Liver (tissue), 9 donors: ENCODE results near the gene CATSPER3. TPM values are rescaled to one million over a fixed set of nuclear protein-coding genes. Genes with fewer than 3 reads are reported as not detected.

ENCODE experiments used
- DNase-seq: peaks from one replicate; pipeline ENCODE4 v3.0.0-alpha.2; 2017; ENCODE audit warnings: low spot score
- H3K27ac ChIP-seq, 2 donors: one replicate each; pipeline ENCODE4 v1.7.0; 2013; ENCODE audit warnings: inconsistent platforms in 2 of 2, low read length in 2 of 2, control low read depth in 1 of 2, low read depth in 1 of 2, mild to moderate bottlenecking in 1 of 2
- H3K27me3 ChIP-seq, 4 donors: one replicate each; pipeline versions ENCODE4 v1.6.1 to v1.7.0; 2013; ENCODE audit warnings: low read length in 3 of 4, inconsistent platforms in 1 of 4, mild to moderate bottlenecking in 1 of 4, moderate library complexity in 1 of 4; ENCODE audit not compliant: control insufficient read depth in 4 of 4, insufficient read depth in 4 of 4
- H3K36me3 ChIP-seq, 4 donors: one replicate each; pipeline versions ENCODE4 v1.6.1 to v1.7.0; 2013; ENCODE audit warnings: low read length in 3 of 4, mild to moderate bottlenecking in 3 of 4, low read depth in 1 of 4, moderate library complexity in 1 of 4; ENCODE audit not compliant: control insufficient read depth in 4 of 4, insufficient read depth in 3 of 4
- H3K4me1 ChIP-seq, 4 donors: one replicate each; pipeline versions ENCODE4 v1.6.1 to v1.7.0; 2013; ENCODE audit warnings: low read length in 3 of 4, mild to moderate bottlenecking in 3 of 4, moderate library complexity in 1 of 4; ENCODE audit not compliant: control insufficient read depth in 4 of 4, insufficient read depth in 4 of 4
- H3K4me3 ChIP-seq, 3 donors: one replicate each; pipeline versions ENCODE4 v1.6.1 to v1.7.0; 2013; ENCODE audit warnings: low read length in 3 of 3, control low read depth in 1 of 3, low read depth in 1 of 3, mild to moderate bottlenecking in 1 of 3
- H3K9ac ChIP-seq, 2 donors: one replicate each; pipeline ENCODE4 v1.7.0; 2013; ENCODE audit warnings: low read length in 2 of 2, mild to moderate bottlenecking in 2 of 2, moderate library complexity in 2 of 2, control low read depth in 1 of 2, low read depth in 1 of 2
- H3K9me3 ChIP-seq, 4 donors: one replicate each; pipeline versions ENCODE4 v1.6.1 to v1.7.0; 2013; ENCODE audit warnings: low read length in 3 of 4; ENCODE audit not compliant: control insufficient read depth in 4 of 4
- ATF3 ChIP-seq: IDR thresholded peaks from 2 replicates; pipeline ENCODE4 v1.6.1; 2016; ENCODE audit warnings: antibody characterized with exemption
- CTCF ChIP-seq: fragments of 150-350 bp; IDR thresholded peaks from 2 replicates; pipeline ENCODE4 v1.5.1; 2017; ENCODE audit warnings: improper control_type of control experiment, low read depth, low read length; ENCODE audit not compliant: missing input control
- EGR1 ChIP-seq, 2 donors: IDR thresholded peaks; 2 replicates each; pipeline ENCODE4 v1.6.1; 2016 to 2018; ENCODE audit warnings: antibody characterized with exemption in 2 of 2, low read depth in 2 of 2
- FOXA1 ChIP-seq: IDR thresholded peaks from 2 replicates; pipeline ENCODE4 v1.6.1; 2016; ENCODE audit warnings: antibody characterized with exemption
- FOXA2 ChIP-seq: IDR thresholded peaks from 2 replicates; pipeline ENCODE4 v1.6.1; 2016; ENCODE audit warnings: antibody characterized with exemption
- GABPA ChIP-seq, 2 donors: IDR thresholded peaks in 1 of 2; conservative IDR thresholded peaks in 1 of 2; 2 replicates each; pipeline ENCODE4 v1.6.1; 2016; ENCODE audit warnings: antibody characterized with exemption in 2 of 2, mild to moderate bottlenecking in 1 of 2, moderate library complexity in 1 of 2
- HNF4A ChIP-seq, 2 donors: conservative IDR thresholded peaks; 2 replicates each; pipeline ENCODE4 v1.6.1; 2016; ENCODE audit warnings: antibody characterized with exemption in 2 of 2, mild to moderate bottlenecking in 2 of 2
- HNF4G ChIP-seq: IDR thresholded peaks from 2 replicates; pipeline ENCODE4 v1.6.1; 2016; ENCODE audit warnings: antibody characterized with exemption
- JUND ChIP-seq, 2 donors: IDR thresholded peaks; 2 replicates each; pipeline ENCODE4 v1.6.1; 2016; ENCODE audit warnings: antibody characterized with exemption in 2 of 2
- NR2F2 ChIP-seq: IDR thresholded peaks from 2 replicates; pipeline ENCODE4 v1.6.1; 2016; ENCODE audit warnings: antibody characterized with exemption
- RAD21 ChIP-seq, 2 donors: IDR thresholded peaks; 2 replicates each; pipeline ENCODE4 v1.6.1; 2016; ENCODE audit warnings: antibody characterized with exemption in 2 of 2, mild to moderate bottlenecking in 2 of 2
- REST ChIP-seq: IDR thresholded peaks from 2 replicates; pipeline ENCODE4 v1.6.1; 2016; ENCODE audit warnings: antibody characterized with exemption, mild to moderate bottlenecking
- RXRA ChIP-seq, 2 donors: IDR thresholded peaks; 2 replicates each; pipeline ENCODE4 v1.6.1; 2017 to 2018; ENCODE audit warnings: antibody characterized with exemption in 2 of 2, mild to moderate bottlenecking in 1 of 2
- TAF1 ChIP-seq: conservative IDR thresholded peaks from 2 replicates; pipeline ENCODE4 v1.6.1; 2016; ENCODE audit warnings: antibody characterized with exemption, mild to moderate bottlenecking
- YY1 ChIP-seq: IDR thresholded peaks from 2 replicates; pipeline ENCODE4 v1.6.1; 2016; ENCODE audit warnings: antibody characterized with exemption, mild to moderate bottlenecking
- ZBTB33 ChIP-seq: IDR thresholded peaks from 2 replicates; pipeline ENCODE4 v1.6.1; 2016; ENCODE audit warnings: antibody characterized with exemption
- WGBS: extraction: QIAGEN DNeasy Blood & Tissue Kit; methylation state at CpG from one replicate; pipeline ENCODE4 v1.1.7; 2013; 5-methylcytosine and 5-hydroxymethylcytosine counted together
- polyA plus RNA-seq, 2 donors: library from polyadenylated mRNA; stranded (reverse) in 1 of 2; unstranded in 1 of 2; fragments of 200-250 nt in 1 of 2; fragments of >200 nt in 1 of 2; fragmentation: Nextera tagmentation in 1 of 2; extraction: Ambion mirVana in 1 of 2; gene quantifications; one replicate each; pipeline versions ENCODE4 v1.2.1 to v1.2.3, GENCODE V29; 2013 to 2015
- total RNA-seq, 2 donors: library from RNA; depleted of rRNA; stranded (reverse); fragments of >200 nt; gene quantifications; one replicate each; pipeline ENCODE4 v1.2.3, GENCODE V29; 2014
- donor health status: healthy.
- donor health status: healthy.
- donor health status: healthy.
- donor health status: healthy.
- donor health status: healthy.

Gene CATSPER3
- total and polyA plus RNA-seq, 4 donors: 0.28 to 0.37 (median 0.34) TPM

- TF ChIP-seq REST (no peak), JUND (IDR thresholded peaks at IDR 0.05) (no peak), RAD21 (IDR thresholded peaks at IDR 0.05) (no peak), GABPA (IDR thresholded peaks at IDR 0.05 in 1 of 2, conservative IDR thresholded peaks at IDR 0.05 in 1 of 2) (no peak)
Measured at GRCh38 chr5:135016861-135017290, 49.2 kb downstream of the CATSPER3 start (continued).

- no peaks in the 10 kb centered on the region for H3K9me3 ChIP-seq
- no peak overlapping the region for H3K9ac ChIP-seq
- H3K4me3 ChIP-seq: no peak overlapping the region
- peaks cover 0 to 3% (median 0%) of the 10 kb centered on the region in 4 donors for H3K27me3 ChIP-seq
- 82% methylated on average over 4 of the region's 4 CpGs for WGBS
- peaks cover 2 to 16% (median 12%) of the 10 kb centered on the region in 4 donors for H3K4me1 ChIP-seq
- H3K36me3 ChIP-seq: no peaks in the 10 kb centered on the region
- TF ChIP-seq RAD21 (IDR thresholded peaks at IDR 0.05) (no peak), ZBTB33 (no peak), YY1 (no peak), HNF4G (no peak), FOXA2 (no peak), FOXA1 (no peak), TAF1 (no peak)
- no peak for DNase-seq
- H3K27ac ChIP-seq: no peak overlapping the region
Measured at GRCh38 chr5:135018457-135018856, 50.8 kb downstream of the CATSPER3 start.

- H3K4me3 ChIP-seq: no peak overlapping the region
- H3K9me3 ChIP-seq: no peaks in the 10 kb centered on the region
- DNase-seq: no peak
- peaks cover 0 to 3% (median 0%) of the 10 kb centered on the region in 4 donors for H3K27me3 ChIP-seq
- H3K27ac ChIP-seq: no peak overlapping the region
- WGBS: 92% methylated on average over 5 of the region's 5 CpGs
- no peak overlapping the region for H3K9ac ChIP-seq
- H3K4me1 ChIP-seq: peaks cover 2 to 7% (median 6%) of the 10 kb centered on the region in 4 donors
- H3K36me3 ChIP-seq: no peaks in the 10 kb centered on the region
- no peak for TF ChIP-seq RXRA (IDR thresholded peaks at IDR 0.05)
- no peak for TF ChIP-seq ZBTB33
- TF ChIP-seq YY1: no peak
- no peak for TF ChIP-seq FOXA2
- TF ChIP-seq NR2F2: no peak
- TF ChIP-seq ATF3: no peak
- TF ChIP-seq RAD21 (IDR thresholded peaks at IDR 0.05): no peak
- no peak for TF ChIP-seq JUND (IDR thresholded peaks at IDR 0.05)
- no peak for TF ChIP-seq TAF1
- TF ChIP-seq FOXA1: no peak
- TF ChIP-seq GABPA (IDR thresholded peaks at IDR 0.05 in 1 of 2, conservative IDR thresholded peaks at IDR 0.05 in 1 of 2): no peak
- no peak for TF ChIP-seq EGR1 (IDR thresholded peaks at IDR 0.05; ENCODE audit: low read depth in 2 of 2)
- no peak for TF ChIP-seq HNF4G
- TF ChIP-seq CTCF: no peak
- no peak for TF ChIP-seq REST
- no peak for TF ChIP-seq HNF4A (conservative IDR thresholded peaks at IDR 0.05)
Measured at GRCh38 chr5:135019314-135019713, 51.6 kb downstream of the CATSPER3 start.
